OCI-LY1 (cell line): Measurements from ENCODE around the gene IRAG1.

Experiments used
- EZH2 ChIP-seq: fragments of 200-600 bp; sonication (generic), shearing (Covaris generic); IDR thresholded peaks from 2 replicates; pipeline ENCODE4 v1.8.0; 2017; ENCODE audit warnings: borderline replicate concordance, mixed run types, mild to moderate bottlenecking, antibody characterized with exemption, low read length, moderate library complexity, mixed read lengths
- TF ChIP-seq, protein P1 (sequence below): fragments of 200-600 bp; sonication (generic), shearing (Covaris generic); IDR thresholded peaks from 2 replicates; pipeline ENCODE4 v1.5.1; 2017; ENCODE audit warnings: mild to moderate bottlenecking, antibody characterized with exemption, low read length, moderate library complexity, mixed read lengths

GRCh38 chr11:10716122-10716521, 22.6 kb upstream of the IRAG1 start:
- TF ChIP-seq, protein P1, sequence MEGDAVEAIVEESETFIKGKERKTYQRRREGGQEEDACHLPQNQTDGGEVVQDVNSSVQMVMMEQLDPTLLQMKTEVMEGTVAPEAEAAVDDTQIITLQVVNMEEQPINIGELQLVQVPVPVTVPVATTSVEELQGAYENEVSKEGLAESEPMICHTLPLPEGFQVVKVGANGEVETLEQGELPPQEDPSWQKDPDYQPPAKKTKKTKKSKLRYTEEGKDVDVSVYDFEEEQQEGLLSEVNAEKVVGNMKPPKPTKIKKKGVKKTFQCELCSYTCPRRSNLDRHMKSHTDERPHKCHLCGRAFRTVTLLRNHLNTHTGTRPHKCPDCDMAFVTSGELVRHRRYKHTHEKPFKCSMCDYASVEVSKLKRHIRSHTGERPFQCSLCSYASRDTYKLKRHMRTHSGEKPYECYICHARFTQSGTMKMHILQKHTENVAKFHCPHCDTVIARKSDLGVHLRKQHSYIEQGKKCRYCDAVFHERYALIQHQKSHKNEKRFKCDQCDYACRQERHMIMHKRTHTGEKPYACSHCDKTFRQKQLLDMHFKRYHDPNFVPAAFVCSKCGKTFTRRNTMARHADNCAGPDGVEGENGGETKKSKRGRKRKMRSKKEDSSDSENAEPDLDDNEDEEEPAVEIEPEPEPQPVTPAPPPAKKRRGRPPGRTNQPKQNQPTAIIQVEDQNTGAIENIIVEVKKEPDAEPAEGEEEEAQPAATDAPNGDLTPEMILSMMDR: no peak
- TF ChIP-seq EZH2: no peak
